MM.1S (cell line): ENCODE results near the gene DDAH1.

Experiments used
- DNase-seq: peaks from one replicate; pipeline ENCODE4 v3.0.0-alpha.2; 2015
- H2AFZ ChIP-seq: fragments of 300-600 bp; sonication (generic); 2 replicates; pipeline ENCODE4 v1.6.0; 2016; ENCODE audit warnings: antibody characterized with exemption, low read length
- H3F3A ChIP-seq: fragments of 300-600 bp; sonication (generic); 2 replicates; pipeline ENCODE4 v1.6.1; 2016; ENCODE audit warnings: mild to moderate bottlenecking, antibody characterized with exemption, low read length, moderate library complexity, mixed read lengths; ENCODE audit not compliant: insufficient read depth
- H3K27ac ChIP-seq: fragments of 300-600 bp; sonication (generic); 2 replicates; pipeline ENCODE4 v1.5.1; 2016; ENCODE audit warnings: mild to moderate bottlenecking, low read length
- H3K27me3 ChIP-seq: fragments of 300-600 bp; sonication (generic); replicated peaks from 2 replicates; pipeline ENCODE4 v1.6.0; 2016; ENCODE audit warnings: low read length; ENCODE audit not compliant: insufficient read depth
- H3K36me3 ChIP-seq: fragments of 300-600 bp; sonication (generic); replicated peaks from 2 replicates; pipeline ENCODE4 v1.6.1; 2016; ENCODE audit warnings: mild to moderate bottlenecking, low read length, mixed read lengths; ENCODE audit not compliant: insufficient read depth
- H3K4me1 ChIP-seq: fragments of 300-600 bp; sonication (generic); 2 replicates; pipeline ENCODE4 v1.6.1; 2016; ENCODE audit warnings: low read length, mixed read lengths
- H3K4me2 ChIP-seq: fragments of 300-600 bp; sonication (generic); 2 replicates; pipeline ENCODE4 v1.6.0; 2016; ENCODE audit warnings: low read depth, low read length
- H3K4me3 ChIP-seq: fragments of 300-600 bp; sonication (generic); 2 replicates; pipeline ENCODE4 v1.5.1; 2016; ENCODE audit warnings: low read length, mixed read lengths
- H3K79me2 ChIP-seq: fragments of 300-600 bp; sonication (generic); 2 replicates; pipeline ENCODE4 v1.6.1; 2016; ENCODE audit warnings: mixed run types, low read length, mixed read lengths
- H3K9ac ChIP-seq: fragments of 300-600 bp; sonication (generic); 2 replicates; pipeline ENCODE4 v1.6.1; 2016; ENCODE audit warnings: low read length, mixed read lengths
- H3K9me2 ChIP-seq: fragments of 300-600 bp; sonication (generic); replicated peaks from 2 replicates; pipeline ENCODE4 v1.6.1; 2016; ENCODE audit warnings: mild to moderate bottlenecking, low read length, mixed read lengths; ENCODE audit not compliant: insufficient read depth
- H3K9me3 ChIP-seq: fragments of 300-600 bp; sonication (generic); replicated peaks from 2 replicates; pipeline ENCODE4 v1.6.1; 2016; ENCODE audit warnings: mild to moderate bottlenecking, low read length, mixed read lengths; ENCODE audit not compliant: insufficient read depth
- H4K20me1 ChIP-seq: fragments of 300-600 bp; sonication (generic); 2 replicates; pipeline ENCODE4 v1.6.1; 2016; ENCODE audit warnings: mild to moderate bottlenecking, low read length, moderate library complexity, mixed read lengths; ENCODE audit not compliant: insufficient read depth
- EZH2 ChIP-seq: fragments of 300-600 bp; sonication (generic); optimal IDR thresholded peaks from 2 replicates; pipeline ENCODE3; 2017; ENCODE audit warnings: low read depth, mild to moderate bottlenecking, antibody characterized with exemption, low read length, mixed read lengths
- EZH2phosphoT487 ChIP-seq: fragments of 300-600 bp; sonication (generic); IDR thresholded peaks from 2 replicates; pipeline ENCODE4 v1.6.1; 2018; ENCODE audit warnings: antibody characterized with exemption, low read length
- TF ChIP-seq, protein P1 (sequence below): fragments of 300-600 bp; sonication (generic); IDR thresholded peaks from 2 replicates; pipeline ENCODE4 v1.5.1; 2016; ENCODE audit warnings: antibody characterized with exemption, low read length, mixed read lengths

Gene DDAH1

GRCh38 chr1:85460555-85461088 is 4.3 kb downstream of the DDAH1 start:
- TF ChIP-seq, protein P1, sequence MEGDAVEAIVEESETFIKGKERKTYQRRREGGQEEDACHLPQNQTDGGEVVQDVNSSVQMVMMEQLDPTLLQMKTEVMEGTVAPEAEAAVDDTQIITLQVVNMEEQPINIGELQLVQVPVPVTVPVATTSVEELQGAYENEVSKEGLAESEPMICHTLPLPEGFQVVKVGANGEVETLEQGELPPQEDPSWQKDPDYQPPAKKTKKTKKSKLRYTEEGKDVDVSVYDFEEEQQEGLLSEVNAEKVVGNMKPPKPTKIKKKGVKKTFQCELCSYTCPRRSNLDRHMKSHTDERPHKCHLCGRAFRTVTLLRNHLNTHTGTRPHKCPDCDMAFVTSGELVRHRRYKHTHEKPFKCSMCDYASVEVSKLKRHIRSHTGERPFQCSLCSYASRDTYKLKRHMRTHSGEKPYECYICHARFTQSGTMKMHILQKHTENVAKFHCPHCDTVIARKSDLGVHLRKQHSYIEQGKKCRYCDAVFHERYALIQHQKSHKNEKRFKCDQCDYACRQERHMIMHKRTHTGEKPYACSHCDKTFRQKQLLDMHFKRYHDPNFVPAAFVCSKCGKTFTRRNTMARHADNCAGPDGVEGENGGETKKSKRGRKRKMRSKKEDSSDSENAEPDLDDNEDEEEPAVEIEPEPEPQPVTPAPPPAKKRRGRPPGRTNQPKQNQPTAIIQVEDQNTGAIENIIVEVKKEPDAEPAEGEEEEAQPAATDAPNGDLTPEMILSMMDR: no peak
- Histone ChIP-seq H3K9me3 (no peaks in the 10 kb centered on the region), H3K36me3 (no peaks in the 10 kb centered on the region), H3K9ac (no peak overlapping the region), H3K4me3 (no peak overlapping the region), H3K27ac (no peak overlapping the region), H3F3A (no peaks in the 10 kb centered on the region), H3K4me1 (peaks cover 3% of the 10 kb centered on the region; the same call in 1 of the 2 replicates), H2AFZ (no peak overlapping the region), H3K27me3 (no peaks in the 10 kb centered on the region), H4K20me1 (no peaks in the 10 kb centered on the region), H3K4me2 (no peak overlapping the region), H3K79me2 (peaks cover 7% of the 10 kb centered on the region; the same call in 1 of the 2 replicates), H3K9me2 (no peaks in the 10 kb centered on the region)
- no peak for DNase-seq

- H3K36me3 ChIP-seq: no peaks in the 10 kb centered on the region
- H3K27me3 ChIP-seq: no peaks in the 10 kb centered on the region
- H3K9ac ChIP-seq: no peak overlapping the region
- H3K4me2 ChIP-seq: no peak overlapping the region
- no peaks in the 10 kb centered on the region for H3K9me2 ChIP-seq
- H3K79me2 ChIP-seq: peaks cover 7% of the 10 kb centered on the region; the same call in 1 of the 2 replicates
- H3K9me3 ChIP-seq: no peaks in the 10 kb centered on the region
- no peaks in the 10 kb centered on the region for H3K4me1 ChIP-seq
- no peaks in the 10 kb centered on the region for H3F3A ChIP-seq
- H2AFZ ChIP-seq: no peak overlapping the region
- H4K20me1 ChIP-seq: no peaks in the 10 kb centered on the region
- no peak overlapping the region for H3K27ac ChIP-seq
- TF ChIP-seq EZH2 (no peak), EZH2phosphoT487 (no peak)
- TF ChIP-seq, protein P1: no peak
- H3K4me3 ChIP-seq: no peak overlapping the region
- DNase-seq: no peak
Observed at GRCh38 chr1:85459290-85459689, 5.7 kb downstream of the DDAH1 start.

DNA sequence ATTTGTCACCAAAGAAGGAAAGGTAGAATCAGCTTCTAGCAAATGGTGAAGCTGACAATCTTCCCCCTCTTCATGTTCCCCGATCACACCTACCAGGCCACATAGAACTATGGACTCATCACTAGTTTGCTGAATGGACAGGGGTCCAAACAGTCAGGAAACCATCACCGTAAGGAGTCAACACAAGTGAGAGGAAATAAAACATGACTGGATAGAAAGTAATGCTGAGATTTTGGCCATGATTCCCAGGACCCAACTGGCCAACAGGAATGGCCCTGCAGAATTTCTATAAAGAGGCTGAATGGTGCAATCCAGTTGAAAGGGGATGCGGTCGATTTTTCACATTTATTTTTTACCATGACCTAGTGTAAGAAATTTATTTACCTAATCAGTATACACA is 10.7 kb downstream of the DDAH1 start:
- no peak overlapping the region for H3K4me3 ChIP-seq
- no peaks in the 10 kb centered on the region for H4K20me1 ChIP-seq
- no peak overlapping the region for H3K4me2 ChIP-seq
- no peak overlapping the region for H3K27ac ChIP-seq
- no peaks in the 10 kb centered on the region for H3K79me2 ChIP-seq
- no peak overlapping the region for H3K9ac ChIP-seq
- H3K9me3 ChIP-seq: no peaks in the 10 kb centered on the region
- H2AFZ ChIP-seq: no peak overlapping the region
- TF ChIP-seq EZH2 (no peak), EZH2phosphoT487 (no peak)
- TF ChIP-seq, protein P1: no peak
- H3K36me3 ChIP-seq: no peaks in the 10 kb centered on the region
- H3K4me1 ChIP-seq: no peaks in the 10 kb centered on the region
- no peaks in the 10 kb centered on the region for H3K9me2 ChIP-seq
- H3K27me3 ChIP-seq: no peaks in the 10 kb centered on the region
- no peak for DNase-seq
- no peaks in the 10 kb centered on the region for H3F3A ChIP-seq
